ENCODE measurements around the gene FCN1. TPM values are rescaled to one million over a fixed set of nuclear protein-coding genes. Genes with fewer than 3 reads are reported as not detected.

Gene FCN1
- total RNA-seq, 1 donor from 2014 or later = 2.9 TPM

- Histone ChIP-seq H3K27me3 (ENCODE audit: low read depth) (peaks cover 61% of the 10 kb centered on the region), H3K9me3 (replicated peaks) (no peaks in the 10 kb centered on the region), H3K4me1 (no peaks in the 10 kb centered on the region), H3K4me3 (no peak overlapping the region), H3K36me3 (no peaks in the 10 kb centered on the region), H3K27ac (replicated peaks) (no peak overlapping the region)
- no peak for DNase-seq
- intact Hi-C loops (cut with micrococcal nuclease) = no loop called here
- TF ChIP-seq CTCF (IDR thresholded peaks at IDR 0.05; ENCODE audit: borderline replicate concordance) = no peak
Measured at GRCh38 chr9:134935701-134936345, 18.1 kb upstream of the FCN1 start.

GRCh38 chr9:134935056-134935640 is 17.4 kb upstream of the FCN1 start:
- H3K27me3 ChIP-seq (ENCODE audit: low read depth) = peaks cover 58% of the 10 kb centered on the region
- H3K27ac ChIP-seq (replicated peaks) = no peak overlapping the region
- no peak for TF ChIP-seq CTCF (IDR thresholded peaks at IDR 0.05; ENCODE audit: borderline replicate concordance)
- no peak overlapping the region for H3K4me3 ChIP-seq
- intact Hi-C loops (cut with micrococcal nuclease) = no loop called here
- H3K36me3 ChIP-seq = no peaks in the 10 kb centered on the region
- no peaks in the 10 kb centered on the region for H3K4me1 ChIP-seq
- no peak for DNase-seq
- no peaks in the 10 kb centered on the region for H3K9me3 ChIP-seq (replicated peaks)

GRCh38 chr9:134933076-134933659 is 15.5 kb upstream of the FCN1 start:
- intact Hi-C loops (cut with micrococcal nuclease) = no loop called here
- Histone ChIP-seq H3K27ac (replicated peaks) (no peak overlapping the region), H3K4me3 (no peak overlapping the region), H3K4me1 (peaks cover 10% of the 10 kb centered on the region), H3K27me3 (ENCODE audit: low read depth) (peaks cover 57% of the 10 kb centered on the region), H3K36me3 (no peaks in the 10 kb centered on the region), H3K9me3 (replicated peaks) (no peaks in the 10 kb centered on the region)
- no peak for DNase-seq
- TF ChIP-seq CTCF (IDR thresholded peaks at IDR 0.05; ENCODE audit: borderline replicate concordance) = no peak

- Histone ChIP-seq H3K27ac (replicated peaks) (no peak overlapping the region), H3K4me1 (peaks cover 10% of the 10 kb centered on the region), H3K36me3 (no peaks in the 10 kb centered on the region), H3K9me3 (replicated peaks) (no peaks in the 10 kb centered on the region), H3K27me3 (ENCODE audit: low read depth) (peaks cover 52% of the 10 kb centered on the region), H3K4me3 (no peak overlapping the region)
- intact Hi-C loops (cut with micrococcal nuclease) = no loop called here
- no peak for DNase-seq
- TF ChIP-seq CTCF (IDR thresholded peaks at IDR 0.05; ENCODE audit: borderline replicate concordance) = no peak
Measured at GRCh38 chr9:134932606-134933005, 14.9 kb upstream of the FCN1 start.

- intact Hi-C loops (cut with micrococcal nuclease) = no loop called here
- H3K4me1 ChIP-seq = peaks cover 10% of the 10 kb centered on the region
- peaks cover 49% of the 10 kb centered on the region for H3K27me3 ChIP-seq (ENCODE audit: low read depth)
- H3K36me3 ChIP-seq = no peaks in the 10 kb centered on the region
- H3K9me3 ChIP-seq (replicated peaks) = no peaks in the 10 kb centered on the region
- H3K4me3 ChIP-seq = no peak overlapping the region
- DNase-seq = no peak
- no peak overlapping the region for H3K27ac ChIP-seq (replicated peaks)
- no peak for TF ChIP-seq CTCF (IDR thresholded peaks at IDR 0.05; ENCODE audit: borderline replicate concordance)
Measured at GRCh38 chr9:134932171-134932570, 14.5 kb upstream of the FCN1 start.

Data from left ventricle myocardium inferior (tissue), 1 donor.